NT2/D1 (cell line): ENCODE data around the gene SLC39A5.

Source experiments
- SUZ12 ChIP-seq: IDR thresholded peaks from 2 replicates; pipeline ENCODE4 v1.6.1; 2011; ENCODE audit not compliant: insufficient read length, insufficient read depth; ENCODE audit errors: extremely low read depth
- YY1 ChIP-seq: IDR thresholded peaks from 2 replicates; pipeline ENCODE4 v1.6.1; 2011; ENCODE audit not compliant: insufficient read length, insufficient read depth
- ZNF274 ChIP-seq: IDR thresholded peaks from 2 replicates; pipeline ENCODE4 v1.6.1; 2011; ENCODE audit warnings: mild to moderate bottlenecking, low read depth, low read length

- TF ChIP-seq ZNF274 (no peak), YY1 (no peak), SUZ12 (no peak)
These were observed 6.2 kb upstream of the SLC39A5 start for GRCh38 chr12:56223571-56224101.
